Skeletal muscle cell (primary cell): ENCODE results near the gene QRFP.

Source experiments
- DNase-seq: peaks from one replicate; pipeline ENCODE4 v3.0.0-alpha.2; 2010; ENCODE audit warnings: low read depth
- H3K4me3 ChIP-seq: 2 replicates; pipeline ENCODE4 v1.5.1; 2011; ENCODE audit warnings: low read depth, mild to moderate bottlenecking, control low read depth, low read length, moderate library complexity

QRFP gene

GRCh38 chr9:130895481-130896232 is 955 bp downstream of the QRFP start:
- H3K4me3 ChIP-seq = no peak overlapping the region
- DNase-seq = no peak

- no peak for DNase-seq
- no peak overlapping the region for H3K4me3 ChIP-seq
Measured at GRCh38 chr9:130895038-130895437, 1.6 kb downstream of the QRFP start.

- no peak for DNase-seq
- H3K4me3 ChIP-seq = no peak overlapping the region
Measured at GRCh38 chr9:130894546-130894945, 2.1 kb downstream of the QRFP start.

- DNase-seq = no peak
- H3K4me3 ChIP-seq = no peak overlapping the region
Measured at GRCh38 chr9:130893341-130894101, 3.1 kb downstream of the QRFP start.

GRCh38 chr9:130892477-130893304 is 3.9 kb downstream of the QRFP start:
- DNase-seq = no peak
- no peak overlapping the region for H3K4me3 ChIP-seq

GRCh38 chr9:130891688-130892476 is 4.7 kb downstream of the QRFP start:
- DNase-seq = no peak
- no peak overlapping the region for H3K4me3 ChIP-seq

GRCh38 chr9:130890870-130891687 is 5.5 kb downstream of the QRFP start:
- H3K4me3 ChIP-seq = no peak overlapping the region
- DNase-seq = no peak

GRCh38 chr9:130890124-130890523 is 6.5 kb downstream of the QRFP start:
- no peak for DNase-seq
- no peak overlapping the region for H3K4me3 ChIP-seq

- H3K4me3 ChIP-seq = no peak overlapping the region
- DNase-seq = no peak
Measured at GRCh38 chr9:130888146-130888885, 8.3 kb downstream of the QRFP start.

- DNase-seq = no peak
Measured at GRCh38 chr9:130887494-130888144, 9.0 kb downstream of the QRFP start.

GRCh38 chr9:130886981-130887380 is 9.6 kb downstream of the QRFP start:
- no peak overlapping the region for H3K4me3 ChIP-seq
- DNase-seq = no peak

More at GRCh38 chr9:130887494-130888144, 9.0 kb downstream of the QRFP start:
- H3K4me3 ChIP-seq = no peak overlapping the region

GRCh38 chr9:130885484-130886375 is 10.9 kb downstream of the QRFP start:
- no peak for DNase-seq
- H3K4me3 ChIP-seq = no peak overlapping the region

- H3K4me3 ChIP-seq = no peak overlapping the region
Measured at GRCh38 chr9:130884542-130885483, 11.8 kb downstream of the QRFP start.

GRCh38 chr9:130884111-130884531 is 12.5 kb downstream of the QRFP start:
- H3K4me3 ChIP-seq = no peak overlapping the region
- no peak for DNase-seq

More at GRCh38 chr9:130884542-130885483, 11.8 kb downstream of the QRFP start:
- no peak for DNase-seq

- no peak for DNase-seq
Measured at GRCh38 chr9:130883479-130883878, 13.1 kb downstream of the QRFP start.

More at GRCh38 chr9:130883479-130883878, 13.1 kb downstream of the QRFP start:
- H3K4me3 ChIP-seq = no peak overlapping the region
